WERI-Rb-1 (cell line): Measurements from ENCODE around the gene ZBTB8B.
"Not testable (repeated sequence)": the region's sequence is repeated elsewhere in the genome, so short reads cannot be mapped to it uniquely, and the experiment has no call there.

ENCODE experiments used
- DNase-seq: peaks from one replicate; pipeline ENCODE4 v3.0.0-alpha.2; 2020
- H3K27ac ChIP-seq: fragments of 250-450 bp; sonication (Bioruptor Pico); 2 replicates; pipeline ENCODE4 v1.5.1; 2020; ENCODE audit warnings: mild to moderate bottlenecking, moderate library complexity
- H3K27me3 ChIP-seq: fragments of 250-450 bp; sonication (Bioruptor Pico); 2 replicates; pipeline ENCODE4 v1.5.1; 2021; ENCODE audit warnings: mild to moderate bottlenecking, low read depth, moderate library complexity; ENCODE audit not compliant: insufficient read depth, severe bottlenecking
- H3K36me3 ChIP-seq: fragments of 250-450 bp; sonication (Bioruptor Pico); 2 replicates; pipeline ENCODE4 v1.5.1; 2020; ENCODE audit warnings: mild to moderate bottlenecking, moderate library complexity
- H3K4me3 ChIP-seq: 2 replicates; pipeline ENCODE4 v1.5.1; 2011; ENCODE audit warnings: low read depth, mild to moderate bottlenecking, control low read depth, low read length
- H3K9me3 ChIP-seq: fragments of 250-450 bp; sonication (Bioruptor Pico); 2 replicates; pipeline ENCODE4 v1.5.1; 2021; ENCODE audit warnings: mild to moderate bottlenecking, moderate library complexity; ENCODE audit not compliant: severe bottlenecking
- TF ChIP-seq, protein P1 (sequence below): IDR thresholded peaks from 2 replicates; pipeline ENCODE4 v1.5.1; 2011; ENCODE audit warnings: low read depth, mild to moderate bottlenecking, control low read depth, inconsistent platforms, low read length

ZBTB8B gene

GRCh38 chr1:32454726-32455125 lies 10.1 kb upstream of the ZBTB8B start:
- DNase-seq: no peak
- no peak overlapping the region for H3K4me3 ChIP-seq
- peaks cover 22% of the 10 kb centered on the region for H3K9me3 ChIP-seq
- H3K27me3 ChIP-seq: no peaks in the 10 kb centered on the region
- no peak overlapping the region for H3K27ac ChIP-seq
- TF ChIP-seq, protein P1, sequence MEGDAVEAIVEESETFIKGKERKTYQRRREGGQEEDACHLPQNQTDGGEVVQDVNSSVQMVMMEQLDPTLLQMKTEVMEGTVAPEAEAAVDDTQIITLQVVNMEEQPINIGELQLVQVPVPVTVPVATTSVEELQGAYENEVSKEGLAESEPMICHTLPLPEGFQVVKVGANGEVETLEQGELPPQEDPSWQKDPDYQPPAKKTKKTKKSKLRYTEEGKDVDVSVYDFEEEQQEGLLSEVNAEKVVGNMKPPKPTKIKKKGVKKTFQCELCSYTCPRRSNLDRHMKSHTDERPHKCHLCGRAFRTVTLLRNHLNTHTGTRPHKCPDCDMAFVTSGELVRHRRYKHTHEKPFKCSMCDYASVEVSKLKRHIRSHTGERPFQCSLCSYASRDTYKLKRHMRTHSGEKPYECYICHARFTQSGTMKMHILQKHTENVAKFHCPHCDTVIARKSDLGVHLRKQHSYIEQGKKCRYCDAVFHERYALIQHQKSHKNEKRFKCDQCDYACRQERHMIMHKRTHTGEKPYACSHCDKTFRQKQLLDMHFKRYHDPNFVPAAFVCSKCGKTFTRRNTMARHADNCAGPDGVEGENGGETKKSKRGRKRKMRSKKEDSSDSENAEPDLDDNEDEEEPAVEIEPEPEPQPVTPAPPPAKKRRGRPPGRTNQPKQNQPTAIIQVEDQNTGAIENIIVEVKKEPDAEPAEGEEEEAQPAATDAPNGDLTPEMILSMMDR: no peak
- H3K36me3 ChIP-seq: no peaks in the 10 kb centered on the region

GRCh38 chr1:32455958-32456357 lies 8.9 kb upstream of the ZBTB8B start:
- Histone ChIP-seq H3K27ac (no peak overlapping the region), H3K9me3 (peaks cover 18% of the 10 kb centered on the region), H3K36me3 (no peaks in the 10 kb centered on the region), H3K27me3 (no peaks in the 10 kb centered on the region), H3K4me3 (no peak overlapping the region)
- DNase-seq: no peak
- TF ChIP-seq, protein P1: no peak

GRCh38 chr1:32458798-32459197 lies 6.1 kb upstream of the ZBTB8B start:
- peaks cover 18% of the 10 kb centered on the region for H3K9me3 ChIP-seq
- H3K4me3 ChIP-seq, H3K36me3 ChIP-seq, DNase-seq, H3K27ac ChIP-seq, H3K27me3 ChIP-seq: not testable (repeated sequence)

GRCh38 chr1:32462977-32463376 lies 1.9 kb upstream of the ZBTB8B start:
- peaks cover 15% of the 10 kb centered on the region for H3K9me3 ChIP-seq
- not testable (repeated sequence) for H3K36me3 ChIP-seq, H3K27me3 ChIP-seq, DNase-seq, H3K27ac ChIP-seq, H3K4me3 ChIP-seq

- Histone ChIP-seq H3K4me3 (peak overlapping the region; percentile 91), H3K27ac (peak overlapping the region; percentile 58), H3K27me3 (no peaks in the 10 kb centered on the region), H3K9me3 (peaks cover 3% of the 10 kb centered on the region), H3K36me3 (no peaks in the 10 kb centered on the region)
- peak; percentile 49 for DNase-seq
- TF ChIP-seq, protein P1: no peak
Measured at GRCh38 chr1:32464191-32464715, 619 bp upstream of the ZBTB8B start.

GRCh38 chr1:32465578-32465933 lies 684 bp downstream of the ZBTB8B start:
- DNase-seq: no peak
- Histone ChIP-seq H3K36me3 (no peaks in the 10 kb centered on the region), H3K9me3 (no peaks in the 10 kb centered on the region), H3K27ac (no peak overlapping the region), H3K27me3 (no peaks in the 10 kb centered on the region), H3K4me3 (peak overlapping the region; percentile 91)
- TF ChIP-seq, protein P1: no peak

DNA sequence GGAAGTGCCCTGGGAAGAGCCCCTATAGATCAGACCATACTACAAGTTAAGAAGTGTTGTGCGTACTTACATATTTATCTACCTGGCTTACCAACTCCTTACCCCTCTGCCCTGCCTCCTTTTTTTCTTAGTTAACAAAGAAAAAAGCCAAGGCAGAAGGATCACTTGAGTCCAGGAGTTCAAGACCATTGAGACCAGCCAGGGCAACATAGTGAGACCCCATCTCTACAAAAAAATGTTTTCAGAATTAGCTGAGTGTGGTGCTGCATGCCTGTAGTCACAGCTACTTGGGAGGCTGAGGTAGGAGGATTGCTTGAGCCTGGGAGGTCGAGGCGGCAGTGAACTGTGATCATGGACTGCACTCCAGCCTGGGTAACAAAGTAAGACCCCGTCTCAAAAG lies 1.9 kb downstream of the ZBTB8B start:
- H3K4me3 ChIP-seq: no peak overlapping the region
- H3K27ac ChIP-seq: no peak overlapping the region
- TF ChIP-seq, protein P1: no peak
- H3K27me3 ChIP-seq: no peaks in the 10 kb centered on the region
- DNase-seq: no peak
- no peaks in the 10 kb centered on the region for H3K9me3 ChIP-seq
- peaks cover 9% of the 10 kb centered on the region; the same call in 1 of the 2 replicates for H3K36me3 ChIP-seq
